ENCODE data around the gene RNF126. TPM values are rescaled to one million over a fixed set of nuclear protein-coding genes. Genes with fewer than 3 reads are reported as not detected.

The RNF126 gene
- total and polyA plus RNA-seq, 2 experiments from 2014 or later, result 42.7 to 89.6 TPM

- Histone ChIP-seq H3K4me1 (ENCODE audit: insufficient read depth) (peaks cover 50% of the 10 kb centered on the region), H3K79me2 (peaks cover 63% of the 10 kb centered on the region), H3K27me3 (no peaks in the 10 kb centered on the region), H3K9me2 (replicated peaks; ENCODE audit: insufficient read depth) (no peaks in the 10 kb centered on the region), H2AFZ (no peak overlapping the region), H3K9me3 (ENCODE audit: low read depth) (no peaks in the 10 kb centered on the region), H3K36me3 (replicated peaks; ENCODE audit: insufficient read depth, low read depth) (no peaks in the 10 kb centered on the region), H3K4me2 (peak overlapping the region; percentile 96), H3K4me3 (peak overlapping the region; percentile 99), H4K20me1 (ENCODE audit: insufficient read depth, poor library complexity, severe bottlenecking) (peaks cover 55% of the 10 kb centered on the region), H3K27ac (peak overlapping the region; percentile 91)
- WGBS (ENCODE audit: low lambda C conversion rate, missing lambda C conversion rate), result 40% methylated on average over 30 of the region's 31 CpGs
- peak; percentile 56 for DNase-seq (ENCODE audit: low spot score)
- no peak for TF ChIP-seq EZH2 (IDR thresholded peaks at IDR 0.05; ENCODE audit: borderline replicate concordance)
- TF ChIP-seq, protein P1, sequence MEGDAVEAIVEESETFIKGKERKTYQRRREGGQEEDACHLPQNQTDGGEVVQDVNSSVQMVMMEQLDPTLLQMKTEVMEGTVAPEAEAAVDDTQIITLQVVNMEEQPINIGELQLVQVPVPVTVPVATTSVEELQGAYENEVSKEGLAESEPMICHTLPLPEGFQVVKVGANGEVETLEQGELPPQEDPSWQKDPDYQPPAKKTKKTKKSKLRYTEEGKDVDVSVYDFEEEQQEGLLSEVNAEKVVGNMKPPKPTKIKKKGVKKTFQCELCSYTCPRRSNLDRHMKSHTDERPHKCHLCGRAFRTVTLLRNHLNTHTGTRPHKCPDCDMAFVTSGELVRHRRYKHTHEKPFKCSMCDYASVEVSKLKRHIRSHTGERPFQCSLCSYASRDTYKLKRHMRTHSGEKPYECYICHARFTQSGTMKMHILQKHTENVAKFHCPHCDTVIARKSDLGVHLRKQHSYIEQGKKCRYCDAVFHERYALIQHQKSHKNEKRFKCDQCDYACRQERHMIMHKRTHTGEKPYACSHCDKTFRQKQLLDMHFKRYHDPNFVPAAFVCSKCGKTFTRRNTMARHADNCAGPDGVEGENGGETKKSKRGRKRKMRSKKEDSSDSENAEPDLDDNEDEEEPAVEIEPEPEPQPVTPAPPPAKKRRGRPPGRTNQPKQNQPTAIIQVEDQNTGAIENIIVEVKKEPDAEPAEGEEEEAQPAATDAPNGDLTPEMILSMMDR (IDR thresholded peaks at IDR 0.05; ENCODE audit: poor library complexity), result no peak
- no peak for TF ChIP-seq EZH2phosphoT487 (IDR thresholded peaks at IDR 0.05; ENCODE audit: low read depth, severe bottlenecking, unreplicated experiment)
Observed at GRCh38 chr19:661427-662196, 1.4 kb downstream of the RNF126 start.

- Histone ChIP-seq H3K9me3 (ENCODE audit: low read depth) (no peaks in the 10 kb centered on the region), H3K79me2 (peaks cover 70% of the 10 kb centered on the region), H3K27me3 (no peaks in the 10 kb centered on the region), H4K20me1 (ENCODE audit: insufficient read depth, poor library complexity, severe bottlenecking) (peaks cover 62% of the 10 kb centered on the region), H3K4me3 (peak overlapping the region; percentile 99), H3K4me2 (peak overlapping the region; percentile 96), H3K27ac (peak overlapping the region; percentile 91), H2AFZ (no peak overlapping the region), H3K4me1 (ENCODE audit: insufficient read depth) (peaks cover 50% of the 10 kb centered on the region), H3K9me2 (replicated peaks; ENCODE audit: insufficient read depth) (no peaks in the 10 kb centered on the region), H3K36me3 (replicated peaks; ENCODE audit: insufficient read depth, low read depth) (no peaks in the 10 kb centered on the region)
- 61% methylated on average over 20 of the region's 20 CpGs for WGBS (ENCODE audit: low lambda C conversion rate, missing lambda C conversion rate)
- TF ChIP-seq, protein P1 (IDR thresholded peaks at IDR 0.05; ENCODE audit: poor library complexity), result no peak
- TF ChIP-seq EZH2phosphoT487 (IDR thresholded peaks at IDR 0.05; ENCODE audit: low read depth, severe bottlenecking, unreplicated experiment) (no peak), EZH2 (IDR thresholded peaks at IDR 0.05; ENCODE audit: borderline replicate concordance) (no peak)
- DNase-seq (ENCODE audit: low spot score), result peak; percentile 76
Observed at GRCh38 chr19:660793-661426, 2.1 kb downstream of the RNF126 start.

- Histone ChIP-seq H3K4me1 (ENCODE audit: insufficient read depth) (peaks cover 47% of the 10 kb centered on the region), H3K36me3 (replicated peaks; ENCODE audit: insufficient read depth, low read depth) (no peaks in the 10 kb centered on the region), H3K4me3 (no peak overlapping the region), H3K79me2 (peaks cover 85% of the 10 kb centered on the region), H2AFZ (no peak overlapping the region), H4K20me1 (ENCODE audit: insufficient read depth, poor library complexity, severe bottlenecking) (peaks cover 78% of the 10 kb centered on the region), H3K9me2 (replicated peaks; ENCODE audit: insufficient read depth) (no peaks in the 10 kb centered on the region), H3K27ac (peak overlapping the region; percentile 91), H3K27me3 (no peaks in the 10 kb centered on the region), H3K9me3 (ENCODE audit: low read depth) (no peaks in the 10 kb centered on the region), H3K4me2 (peak overlapping the region; percentile 96)
- TF ChIP-seq EZH2 (IDR thresholded peaks at IDR 0.05; ENCODE audit: borderline replicate concordance) (no peak), EZH2phosphoT487 (IDR thresholded peaks at IDR 0.05; ENCODE audit: low read depth, severe bottlenecking, unreplicated experiment) (no peak)
- TF ChIP-seq, protein P1 (IDR thresholded peaks at IDR 0.05; ENCODE audit: poor library complexity), result no peak
- WGBS (ENCODE audit: low lambda C conversion rate, missing lambda C conversion rate), result 96% methylated on average over 44 of the region's 50 CpGs
- DNase-seq (ENCODE audit: low spot score), result no peak
Observed at GRCh38 chr19:658916-659839, 3.8 kb downstream of the RNF126 start.

Measured in hepatocyte (in vitro differentiated cells).